ENCODE data around the gene CTNNA1.
"Not testable (repeated sequence)": the region's sequence is repeated elsewhere in the genome, so short reads cannot be mapped to it uniquely, and the experiment has no call there.

CTNNA1 gene

GRCh38 chr5:138725153-138725817 is 27.9 kb upstream of the CTNNA1 start:
- DNase-seq (ENCODE audit: insufficient read length, low spot score) (no peak), FAIRE-seq (no peak)
- TF ChIP-seq CTCF (IDR thresholded peaks at IDR 0.05; ENCODE audit: insufficient read depth, missing control alignments), result no peak

- FAIRE-seq (no peak), DNase-seq (ENCODE audit: insufficient read length, low spot score) (no peak)
- TF ChIP-seq CTCF (IDR thresholded peaks at IDR 0.05; ENCODE audit: insufficient read depth, missing control alignments), result no peak
Observed at GRCh38 chr5:138725818-138726416, 27.3 kb upstream of the CTNNA1 start.

GRCh38 chr5:138726848-138727247 is 26.4 kb upstream of the CTNNA1 start:
- DNase-seq (ENCODE audit: insufficient read length, low spot score) (no peak), FAIRE-seq (no peak)
- no peak for TF ChIP-seq CTCF (IDR thresholded peaks at IDR 0.05; ENCODE audit: insufficient read depth, missing control alignments)

GRCh38 chr5:138730496-138730895 is 22.7 kb upstream of the CTNNA1 start:
- not testable (repeated sequence) for DNase-seq (ENCODE audit: insufficient read length, low spot score); FAIRE-seq

GRCh38 chr5:138732466-138732865 is 20.8 kb upstream of the CTNNA1 start:
- no peak for TF ChIP-seq CTCF (IDR thresholded peaks at IDR 0.05; ENCODE audit: insufficient read depth, missing control alignments)
- DNase-seq (ENCODE audit: insufficient read length, low spot score), result no peak
- no peak for FAIRE-seq

- no peak for TF ChIP-seq CTCF (IDR thresholded peaks at IDR 0.05; ENCODE audit: insufficient read depth, missing control alignments)
- FAIRE-seq (no peak), DNase-seq (ENCODE audit: insufficient read length, low spot score) (no peak)
Observed at GRCh38 chr5:138732933-138733332, 20.3 kb upstream of the CTNNA1 start.

- FAIRE-seq (no peak), DNase-seq (ENCODE audit: insufficient read length, low spot score) (no peak)
- TF ChIP-seq CTCF (IDR thresholded peaks at IDR 0.05; ENCODE audit: insufficient read depth, missing control alignments), result no peak
Observed at GRCh38 chr5:138733509-138733908, 19.7 kb upstream of the CTNNA1 start.

Measured in D721Med (cell line).